A549 (cell line): ENCODE measurements around the gene EHBP1.

Source experiments
- MAFK ChIP-seq: fragments of 450-650 bp; IDR thresholded peaks from 2 replicates; pipeline ENCODE4 v1.6.1; 2014; ENCODE audit not compliant: partially characterized antibody
- POLR2A ChIP-seq: IDR thresholded peaks from 2 replicates; pipeline ENCODE4 v1.6.1; 2012; ENCODE audit warnings: mild to moderate bottlenecking, low read length
- SREBF2 ChIP-seq: fragments of 450-650 bp; IDR thresholded peaks from 2 replicates; pipeline ENCODE4 v1.6.1; 2014; ENCODE audit warnings: mild to moderate bottlenecking, moderate library complexity
- TP53 ChIP-seq: fragments of 250-450 bp; sonication (Bioruptor Pico); IDR thresholded peaks from 2 replicates; pipeline ENCODE4 v1.5.0; 2021; ENCODE audit warnings: mild to moderate bottlenecking, moderate library complexity
- ZC3H11A ChIP-seq: fragments of 450-650 bp; IDR thresholded peaks from 2 replicates; pipeline ENCODE4 v1.6.1; 2014; ENCODE audit warnings: antibody characterized with exemption, mild to moderate bottlenecking
- TF ChIP-seq, protein P1 (sequence below): fragments of >200 bp; sonication (Bioruptor Twin); formaldehyde crosslinking; IDR thresholded peaks from 3 replicates; pipeline ENCODE4 v1.5.1; 2016

- TF ChIP-seq POLR2A: no peak
- TF ChIP-seq TP53 (CRISPR knock-in tag): no peak
- TF ChIP-seq, protein P1, sequence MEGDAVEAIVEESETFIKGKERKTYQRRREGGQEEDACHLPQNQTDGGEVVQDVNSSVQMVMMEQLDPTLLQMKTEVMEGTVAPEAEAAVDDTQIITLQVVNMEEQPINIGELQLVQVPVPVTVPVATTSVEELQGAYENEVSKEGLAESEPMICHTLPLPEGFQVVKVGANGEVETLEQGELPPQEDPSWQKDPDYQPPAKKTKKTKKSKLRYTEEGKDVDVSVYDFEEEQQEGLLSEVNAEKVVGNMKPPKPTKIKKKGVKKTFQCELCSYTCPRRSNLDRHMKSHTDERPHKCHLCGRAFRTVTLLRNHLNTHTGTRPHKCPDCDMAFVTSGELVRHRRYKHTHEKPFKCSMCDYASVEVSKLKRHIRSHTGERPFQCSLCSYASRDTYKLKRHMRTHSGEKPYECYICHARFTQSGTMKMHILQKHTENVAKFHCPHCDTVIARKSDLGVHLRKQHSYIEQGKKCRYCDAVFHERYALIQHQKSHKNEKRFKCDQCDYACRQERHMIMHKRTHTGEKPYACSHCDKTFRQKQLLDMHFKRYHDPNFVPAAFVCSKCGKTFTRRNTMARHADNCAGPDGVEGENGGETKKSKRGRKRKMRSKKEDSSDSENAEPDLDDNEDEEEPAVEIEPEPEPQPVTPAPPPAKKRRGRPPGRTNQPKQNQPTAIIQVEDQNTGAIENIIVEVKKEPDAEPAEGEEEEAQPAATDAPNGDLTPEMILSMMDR: no peak
- no peak for TF ChIP-seq SREBF2
- TF ChIP-seq ZC3H11A: no peak
- no peak for TF ChIP-seq MAFK
Observed at GRCh38 chr2:62789918-62790317, 84.4 kb downstream of the EHBP1 start.
